Ramos (cell line): ENCODE measurements around the gene EPHA4.

Experiments used
- in situ Hi-C: fragments of 300-500 bp; cut with MboI; formaldehyde crosslinking; loops from one replicate; pipeline ENCODE4 v1.14.3; 2022; ENCODE audit warnings: low sequenced_read_pairs; ENCODE audit not compliant: unreplicated experiment

Gene EPHA4

DNA sequence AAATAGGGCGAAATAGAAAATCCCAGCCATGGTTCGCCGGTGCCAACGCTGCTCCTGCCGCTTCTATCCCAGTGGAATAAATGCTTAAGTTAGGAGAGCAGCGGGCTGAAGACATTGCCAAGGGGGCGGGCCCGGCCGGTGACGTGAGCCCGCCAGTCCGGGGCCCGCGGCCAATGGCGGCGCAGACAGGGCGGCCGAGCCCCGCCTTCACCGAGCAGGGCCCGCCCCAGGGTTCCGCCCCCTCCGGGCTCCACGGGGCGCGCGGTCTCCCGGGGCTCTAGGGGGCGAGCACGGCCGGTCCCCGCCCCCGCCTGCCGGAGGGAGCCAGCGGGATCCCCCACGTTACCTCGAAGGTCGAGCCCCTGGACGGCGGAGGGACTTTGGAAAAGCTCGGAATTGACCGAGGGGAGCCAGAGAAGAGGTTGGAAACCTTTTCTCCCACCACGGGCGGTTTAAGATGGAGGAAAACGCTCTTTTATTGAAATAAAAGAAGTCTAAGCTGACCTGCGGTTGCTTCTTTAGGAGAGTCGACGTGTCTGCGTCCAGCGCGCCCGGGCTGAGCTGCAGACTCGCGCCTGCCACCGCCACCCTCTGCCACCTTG lies at the start of gene EPHA4:
Gene EPHA4 (minus strand): TSS at position 86 of the 602 bp plus-strand sequence. CDS start 56 bp downstream, at position 30.
- in situ Hi-C loops: no loop called here

GRCh38 chr2:221618007-221618406 lies 45.9 kb upstream of the EPHA4 start:
- in situ Hi-C loops: no loop called here

DNA sequence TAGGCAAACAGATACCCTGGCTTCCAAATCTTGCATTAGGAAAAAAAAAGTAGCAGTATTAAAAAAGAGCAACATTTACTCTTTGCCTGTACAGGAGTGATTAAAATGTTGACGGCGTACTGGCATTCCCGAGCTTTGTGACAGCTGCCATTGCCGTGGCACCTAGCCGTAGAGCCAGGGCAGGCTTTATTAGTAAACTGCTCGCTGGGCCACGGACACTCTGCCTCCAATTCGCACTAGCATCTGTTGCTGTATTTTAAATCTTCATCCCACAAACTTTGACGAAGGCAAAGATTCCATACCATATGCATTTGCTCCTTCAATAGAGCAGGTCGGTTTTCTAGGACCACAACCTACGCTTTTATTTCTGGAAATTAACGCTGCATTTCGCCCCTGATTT lies 44.5 kb upstream of the EPHA4 start:
- in situ Hi-C loops: no loop called here

DNA sequence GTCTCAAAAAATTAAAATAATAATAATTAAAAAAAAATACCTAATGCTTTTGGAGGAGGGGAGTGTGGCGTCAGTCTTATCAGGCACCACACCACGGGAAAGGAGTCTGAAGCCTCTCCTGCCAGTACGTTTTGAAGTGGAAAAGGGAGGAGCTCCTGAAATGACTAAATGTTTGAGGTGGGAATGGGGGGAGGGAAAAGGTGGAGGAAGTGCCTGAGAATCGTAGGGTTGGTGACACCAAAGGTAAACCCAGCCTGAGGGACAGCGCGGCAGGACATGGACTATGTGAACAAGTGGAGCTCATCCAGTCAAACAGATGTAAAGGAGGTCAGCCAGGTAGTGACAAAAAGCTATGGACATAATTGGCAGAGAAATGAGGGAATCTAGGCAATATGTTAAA lies 42.2 kb upstream of the EPHA4 start:
- in situ Hi-C loops: no loop called here

DNA sequence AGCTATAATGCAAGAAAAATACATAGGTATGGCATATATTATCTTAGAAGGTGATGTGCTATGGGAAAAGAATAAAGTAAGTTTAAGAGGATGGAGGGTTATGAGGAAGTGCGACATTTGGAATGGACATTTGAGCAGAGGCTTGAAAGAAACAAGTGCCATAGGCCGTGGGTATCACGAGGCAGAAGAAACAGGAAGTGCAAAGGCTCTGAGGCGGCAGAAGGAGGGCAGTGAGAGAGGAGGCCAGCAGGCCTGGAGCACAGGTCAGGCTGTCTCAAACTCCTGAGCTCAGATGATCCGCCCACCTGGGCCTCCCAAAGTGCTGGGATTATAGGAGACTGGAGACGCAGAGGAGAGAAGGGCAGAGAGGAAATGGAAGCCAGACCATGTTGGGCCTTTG lies 40.7 kb upstream of the EPHA4 start:
- in situ Hi-C loops: no loop called here

DNA sequence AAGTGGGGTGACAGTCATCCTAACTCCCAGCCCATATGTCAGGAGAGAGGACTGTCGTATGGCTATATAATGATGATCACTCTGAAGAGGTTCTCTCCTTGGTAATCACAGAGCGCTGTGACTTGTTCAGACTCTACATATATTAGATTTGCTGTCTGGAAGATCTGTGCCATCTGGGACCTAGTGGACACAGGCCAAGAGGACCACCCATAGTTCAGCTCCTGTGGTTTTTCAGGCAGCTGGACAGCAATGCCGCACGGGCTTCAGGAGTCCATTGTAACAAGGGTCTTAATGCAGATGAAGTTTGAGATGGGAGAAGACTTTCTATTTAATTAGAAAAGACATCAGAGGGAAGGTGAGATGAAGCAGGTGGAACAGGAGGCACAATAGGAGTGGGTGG lies 40.1 kb upstream of the EPHA4 start:
- in situ Hi-C loops: no loop called here

GRCh38 chr2:221610675-221611074 lies 38.6 kb upstream of the EPHA4 start:
- in situ Hi-C loops: no loop called here

GRCh38 chr2:221610255-221610654 lies 38.2 kb upstream of the EPHA4 start:
- in situ Hi-C loops: no loop called here

DNA sequence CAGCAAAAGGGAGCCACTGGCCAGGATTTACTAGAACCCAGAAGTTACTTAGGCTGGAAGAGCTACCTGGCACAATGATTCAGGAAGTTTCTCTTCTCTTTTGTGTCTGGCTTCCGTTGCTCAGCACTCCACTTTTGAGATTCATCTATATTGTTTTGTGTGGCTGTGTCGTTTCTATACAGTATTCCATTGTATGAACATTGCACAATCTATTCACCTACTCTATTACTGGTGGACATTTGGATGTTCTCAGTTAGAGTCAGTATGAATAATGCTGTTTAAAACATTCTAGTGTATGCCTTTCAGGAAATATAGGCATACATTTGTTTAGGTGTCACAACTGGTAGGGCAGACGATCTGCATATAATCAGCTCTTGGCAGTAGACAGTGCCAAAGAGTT lies 36.3 kb upstream of the EPHA4 start:
- in situ Hi-C loops: no loop called here

DNA sequence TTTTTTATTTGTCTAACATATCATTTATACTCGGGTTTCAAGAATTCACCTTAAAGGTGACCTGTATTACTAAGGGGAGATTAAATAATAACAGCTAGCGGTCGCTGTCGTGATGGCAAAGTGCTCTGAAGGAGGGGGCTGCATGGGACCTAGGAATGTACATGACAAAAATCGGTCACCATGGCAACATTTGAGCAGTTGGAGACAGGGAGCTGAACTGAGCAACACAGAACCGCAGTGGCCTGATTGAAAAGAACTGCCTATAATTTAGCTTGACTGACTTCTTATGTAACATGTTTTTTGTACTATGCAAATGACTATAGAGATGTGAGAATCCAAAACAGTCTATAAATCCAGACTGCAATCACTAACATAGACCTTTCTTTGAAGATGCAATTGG lies 34.3 kb upstream of the EPHA4 start:
- in situ Hi-C loops: no loop called here

DNA sequence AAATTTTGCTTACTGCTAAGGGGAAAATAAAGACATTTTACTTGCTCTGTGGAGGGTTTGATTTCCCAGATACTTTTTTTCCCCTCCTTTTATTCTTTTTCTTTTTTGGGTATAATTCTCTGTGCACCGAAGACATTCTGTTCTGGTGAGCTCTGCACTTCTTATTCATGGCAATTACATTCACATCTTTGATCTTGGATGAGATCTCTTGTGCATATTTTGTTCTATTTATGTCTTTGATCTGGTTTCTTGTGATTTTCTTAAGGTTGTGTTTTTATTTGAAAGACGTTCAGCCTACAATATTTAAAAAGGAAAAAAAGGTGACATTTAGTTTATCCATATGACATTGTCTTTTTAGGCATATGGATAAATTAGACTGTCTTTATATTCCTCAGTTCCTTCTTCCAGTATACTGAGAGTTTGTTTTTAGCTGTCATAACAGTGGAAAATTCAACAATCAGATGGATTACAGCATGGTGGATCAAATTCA lies 33.7 kb upstream of the EPHA4 start:
- in situ Hi-C loops: no loop called here

DNA sequence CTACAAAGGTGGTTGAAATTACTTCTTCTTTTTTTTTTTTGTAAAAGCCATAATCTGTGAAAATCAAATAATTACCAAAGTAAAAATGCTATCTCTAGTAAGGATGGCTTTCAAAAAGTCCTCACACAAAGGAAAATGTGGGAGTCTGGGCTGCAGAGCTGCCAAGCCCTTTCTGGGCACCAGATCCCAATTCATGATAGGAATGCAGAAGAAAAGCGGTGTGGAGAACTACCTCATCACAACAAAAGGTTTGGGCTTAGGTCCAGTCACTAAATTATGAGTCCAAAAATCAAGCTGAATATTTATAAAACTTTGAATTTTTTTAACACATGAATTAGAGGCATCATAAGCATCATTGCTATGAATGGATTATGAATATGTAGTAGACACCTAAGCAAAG lies 30.8 kb upstream of the EPHA4 start:
- in situ Hi-C loops: no loop called here

DNA sequence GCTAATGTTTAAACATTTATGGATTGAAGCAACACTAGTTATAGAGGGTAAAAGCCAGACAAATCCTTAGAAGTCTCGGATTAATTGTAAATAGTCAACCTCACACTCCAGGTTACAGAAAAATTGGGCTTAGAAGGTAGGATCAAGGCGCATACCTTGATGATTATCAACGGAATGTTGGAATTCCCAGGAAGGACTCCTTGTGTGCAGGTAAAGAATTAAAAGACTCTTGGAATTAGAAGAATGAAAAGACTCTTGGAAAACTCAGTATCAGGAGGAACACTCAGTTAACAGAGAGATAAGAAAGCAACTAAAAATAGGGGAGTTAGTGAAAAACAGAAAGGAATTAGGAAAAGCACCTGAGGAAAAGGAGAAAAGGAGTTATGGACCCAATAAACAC lies 29.3 kb upstream of the EPHA4 start:
- in situ Hi-C loops: no loop called here

DNA sequence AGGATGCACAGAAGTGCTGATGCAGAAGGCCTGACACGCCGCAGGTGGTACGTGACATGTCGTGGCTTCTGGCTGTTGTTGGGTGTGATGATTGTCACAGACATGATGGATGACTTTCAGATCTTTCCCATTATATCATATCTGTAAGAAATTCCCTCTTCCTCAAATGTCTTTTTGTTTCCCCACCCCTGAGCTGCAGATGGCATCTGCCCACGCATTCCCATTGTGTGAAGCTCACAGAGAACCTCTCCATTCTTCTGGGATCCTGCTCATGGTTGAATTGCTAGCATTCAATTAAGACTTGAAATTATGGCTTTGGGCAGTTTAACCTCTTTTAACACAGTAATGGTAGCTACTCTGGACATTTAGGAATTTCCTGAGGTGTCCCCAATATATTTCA lies 28.3 kb upstream of the EPHA4 start:
- in situ Hi-C loops: no loop called here

GRCh38 chr2:221596192-221596591 lies 24.1 kb upstream of the EPHA4 start:
- in situ Hi-C loops: no loop called here

- in situ Hi-C loops: no loop called here
These were observed 18.8 kb upstream of the EPHA4 start for GRCh38 chr2:221590861-221591365.

- in situ Hi-C loops: no loop called here
These were observed 17.6 kb upstream of the EPHA4 start for GRCh38 chr2:221589696-221590095.

DNA sequence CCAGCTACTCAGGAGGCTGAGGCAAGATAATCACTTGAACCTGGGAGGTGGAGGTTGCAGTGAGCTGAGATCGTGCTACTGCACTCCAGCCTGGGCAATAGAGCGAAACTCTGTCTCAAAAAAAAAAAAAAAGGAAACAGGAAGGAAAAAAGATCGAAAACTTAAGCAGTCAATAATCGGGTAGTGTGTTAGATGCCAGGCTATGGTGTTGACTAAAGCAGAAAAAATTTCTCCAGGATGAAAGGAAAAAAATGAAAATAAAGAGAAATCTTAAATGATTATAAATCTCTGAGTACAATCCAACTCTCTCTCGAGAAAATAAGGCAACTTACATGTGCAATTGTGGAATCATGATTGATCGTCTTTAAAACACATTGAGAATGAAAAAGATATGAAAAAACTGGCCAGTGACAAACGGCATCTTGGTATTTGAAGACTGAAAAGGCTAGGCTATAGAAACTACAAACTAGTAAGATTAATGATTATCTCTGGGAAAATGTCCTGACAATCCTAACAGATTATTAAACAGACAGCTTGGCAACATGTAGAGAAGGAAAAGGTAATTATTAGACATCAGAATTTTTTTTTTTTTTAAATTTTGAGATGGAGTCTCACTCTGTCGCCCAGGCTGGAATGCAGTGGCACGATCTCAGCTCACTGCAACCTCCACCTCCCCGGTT lies 16.3 kb upstream of the EPHA4 start:
- in situ Hi-C loops: no loop called here

- in situ Hi-C loops: no loop called here
These were observed 9.9 kb upstream of the EPHA4 start for GRCh38 chr2:221581986-221582385.

DNA sequence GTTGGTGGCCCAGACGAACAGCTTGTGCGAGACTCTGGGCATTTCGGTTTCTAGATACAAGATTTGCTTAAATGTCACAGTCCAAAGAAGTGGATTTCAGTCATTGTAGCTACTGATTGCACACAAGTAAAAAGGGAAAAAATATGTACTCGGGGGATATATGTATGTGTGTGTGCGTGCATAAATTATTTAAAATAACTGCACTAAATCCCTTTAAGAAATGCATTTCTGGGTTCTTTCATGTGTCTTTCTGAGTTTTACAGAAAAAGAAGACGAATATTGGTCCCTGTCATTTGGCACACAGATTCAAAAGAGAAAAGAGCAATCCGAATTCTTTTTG lies 2.1 kb upstream of the EPHA4 start:
- in situ Hi-C loops: no loop called here

DNA sequence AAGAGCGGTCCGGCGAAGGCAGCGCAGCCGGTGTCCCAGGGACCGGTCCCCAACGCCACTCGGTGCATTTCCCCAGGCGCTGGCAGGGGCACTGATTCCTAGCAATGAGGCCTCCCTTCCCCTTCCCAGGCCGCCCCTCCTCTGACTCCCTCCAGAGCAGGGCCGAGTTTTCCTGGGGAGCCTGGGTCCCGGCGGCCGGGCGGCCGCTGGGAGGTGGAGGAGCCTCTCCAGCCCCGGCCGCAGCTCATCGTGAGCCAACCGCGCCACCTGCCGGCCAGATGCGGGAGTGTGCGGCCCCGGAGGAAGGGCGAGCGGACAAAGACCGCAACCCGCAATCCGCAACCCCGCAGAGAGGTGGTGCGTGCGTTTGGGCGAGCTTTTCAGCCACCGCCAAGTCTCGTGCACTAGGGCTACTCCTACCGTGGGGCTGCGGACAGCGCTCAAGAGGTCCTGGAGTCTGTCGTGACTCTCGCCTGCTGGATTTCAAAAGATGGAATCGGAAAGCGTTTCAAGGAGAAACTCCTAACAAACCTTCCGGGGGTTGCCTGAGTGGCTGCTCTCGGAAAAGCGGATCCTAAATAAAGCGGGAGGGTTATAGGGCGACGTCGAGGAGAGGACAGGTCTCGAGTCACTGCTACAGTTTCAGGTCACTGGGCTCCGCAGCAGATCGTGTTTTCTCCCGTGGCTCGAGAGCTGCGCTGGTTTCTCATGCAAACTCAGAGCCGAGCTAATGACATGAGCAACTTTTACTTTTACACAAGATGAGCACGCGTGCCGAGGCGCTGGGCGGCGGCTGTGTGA lies 1.5 kb upstream of the EPHA4 start:
- in situ Hi-C loops: no loop called here
